ENCODE results near the gene MCF2L2. TPM values are rescaled to one million over a fixed set of nuclear protein-coding genes. Genes with fewer than 3 reads are reported as not detected.
A peak's percentile ranks its signal among the peaks of the same experiment; 100 is the strongest.

MCF2L2 gene
- total and polyA plus RNA-seq, 7 donors = 0.17 to 2.7 (median 0.57) TPM

DNA sequence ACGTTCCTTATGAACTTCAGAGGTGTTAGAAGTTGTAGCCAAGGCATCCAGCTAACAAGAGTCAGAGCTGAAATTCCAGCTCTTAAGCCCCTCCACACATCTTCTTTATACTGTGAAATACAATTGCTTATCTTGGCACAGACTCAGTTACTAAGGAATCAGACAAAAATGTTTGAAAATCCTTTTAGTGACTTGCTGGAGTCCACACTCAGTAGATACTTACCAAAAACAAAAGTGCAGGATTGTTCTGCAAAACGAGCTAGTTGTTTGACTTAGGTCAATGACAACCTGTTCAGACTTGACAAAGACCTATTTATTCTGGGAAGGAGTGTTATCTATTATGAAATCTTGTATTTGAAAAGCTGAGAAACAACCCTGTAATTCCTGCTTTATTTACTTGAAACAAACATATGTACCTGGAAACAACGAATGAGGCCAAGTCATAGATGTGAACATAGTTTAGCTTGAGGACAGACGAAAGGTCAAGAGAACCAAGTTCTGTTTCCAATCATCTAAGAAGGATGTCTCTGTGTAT lies 136.9 kb downstream of the MCF2L2 start:
- WGBS, 3 donors = 47 to 58% (median 53%) methylated on average over 4 of the region's 4 CpGs
- peak overlapping the region; percentile 94 for H3K27ac ChIP-seq
- H3K4me1 ChIP-seq = peaks cover 26% of the 10 kb centered on the region
- intact Hi-C loops (cut with DNase I) = loop anchor here in 1 of 2 donors (10.0 kb wide), 1 partner anchor 343 kb away; the partner anchor contains the start of gene KLHL24
- peaks cover 0 to 17% of the 10 kb centered on the region in 2 donors for H3K36me3 ChIP-seq (ENCODE audit: insufficient read depth in 1 of 2, low read depth in 1 of 2)
- H3K4me3 ChIP-seq = peak overlapping the region; percentile 73
- DNase-seq (no peak), ATAC-seq (no peak)
- TF ChIP-seq, protein P1, sequence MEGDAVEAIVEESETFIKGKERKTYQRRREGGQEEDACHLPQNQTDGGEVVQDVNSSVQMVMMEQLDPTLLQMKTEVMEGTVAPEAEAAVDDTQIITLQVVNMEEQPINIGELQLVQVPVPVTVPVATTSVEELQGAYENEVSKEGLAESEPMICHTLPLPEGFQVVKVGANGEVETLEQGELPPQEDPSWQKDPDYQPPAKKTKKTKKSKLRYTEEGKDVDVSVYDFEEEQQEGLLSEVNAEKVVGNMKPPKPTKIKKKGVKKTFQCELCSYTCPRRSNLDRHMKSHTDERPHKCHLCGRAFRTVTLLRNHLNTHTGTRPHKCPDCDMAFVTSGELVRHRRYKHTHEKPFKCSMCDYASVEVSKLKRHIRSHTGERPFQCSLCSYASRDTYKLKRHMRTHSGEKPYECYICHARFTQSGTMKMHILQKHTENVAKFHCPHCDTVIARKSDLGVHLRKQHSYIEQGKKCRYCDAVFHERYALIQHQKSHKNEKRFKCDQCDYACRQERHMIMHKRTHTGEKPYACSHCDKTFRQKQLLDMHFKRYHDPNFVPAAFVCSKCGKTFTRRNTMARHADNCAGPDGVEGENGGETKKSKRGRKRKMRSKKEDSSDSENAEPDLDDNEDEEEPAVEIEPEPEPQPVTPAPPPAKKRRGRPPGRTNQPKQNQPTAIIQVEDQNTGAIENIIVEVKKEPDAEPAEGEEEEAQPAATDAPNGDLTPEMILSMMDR (IDR thresholded peaks at IDR 0.05) = no peak
- no peaks in the 10 kb centered on the region for H3K9me3 ChIP-seq
- no peaks in the 10 kb centered on the region for H3K27me3 ChIP-seq (ENCODE audit: insufficient read depth in 3 of 3, low read length in 2 of 3)

DNA sequence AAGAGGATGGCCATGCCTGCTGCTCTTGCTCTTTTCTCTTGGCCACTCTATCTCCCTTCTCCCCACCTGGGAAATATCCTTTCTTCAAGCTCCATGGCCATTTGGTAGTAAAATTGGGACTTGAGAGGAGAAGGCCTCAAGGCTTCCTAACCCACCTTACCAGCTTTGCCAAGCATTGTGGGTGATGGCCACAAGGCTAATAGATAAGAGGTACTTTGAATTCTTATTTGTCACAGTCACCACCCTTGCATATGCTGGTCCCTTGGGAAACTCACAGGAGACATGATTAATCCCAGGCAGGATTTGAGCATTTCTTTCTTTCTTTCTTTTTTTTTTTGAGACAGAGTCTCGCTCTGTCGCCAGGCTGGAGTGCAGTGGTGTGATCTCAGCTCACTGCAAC lies 138.2 kb downstream of the MCF2L2 start:
- H3K4me1 ChIP-seq = peaks cover 21% of the 10 kb centered on the region
- H3K9me3 ChIP-seq = no peaks in the 10 kb centered on the region
- intact Hi-C loops (cut with DNase I) = loop anchor here in 1 of 2 donors (10.0 kb wide), 1 partner anchor 345 kb away; the partner anchor contains the start of gene KLHL24
- ATAC-seq = no peak
- no peak for DNase-seq
- peaks cover 0 to 9% of the 10 kb centered on the region in 2 donors for H3K36me3 ChIP-seq (ENCODE audit: insufficient read depth in 1 of 2, low read depth in 1 of 2)
- TF ChIP-seq, protein P1 (IDR thresholded peaks at IDR 0.05) = no peak
- 93 to 100% (median 100%) methylated on average over 2 of the region's 2 CpGs for WGBS, 3 donors
- peak overlapping the region; percentile 73 for H3K4me3 ChIP-seq
- no peaks in the 10 kb centered on the region for H3K27me3 ChIP-seq (ENCODE audit: insufficient read depth in 3 of 3, low read length in 2 of 3)
- H3K27ac ChIP-seq = peak overlapping the region; percentile 94

DNA sequence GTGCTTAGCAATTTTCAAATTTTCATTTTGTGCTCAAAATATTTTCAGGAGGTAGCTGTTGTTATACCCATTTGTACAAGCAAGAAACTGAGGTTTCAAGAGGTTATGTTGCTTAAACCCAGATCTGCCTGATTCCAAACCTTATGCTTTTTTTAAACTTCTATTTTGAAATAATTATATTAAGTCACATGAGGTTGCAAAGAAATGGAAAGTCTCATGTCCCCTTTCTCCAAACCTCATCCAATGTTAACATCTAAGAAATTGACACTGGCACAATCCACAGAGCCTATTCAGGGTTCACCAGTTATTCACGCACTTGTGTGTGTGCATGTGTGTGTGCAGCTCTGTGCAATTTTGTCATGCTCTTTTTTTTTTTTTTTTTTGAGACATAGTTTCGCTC lies 140.3 kb downstream of the MCF2L2 start:
- no peaks in the 10 kb centered on the region for H3K27me3 ChIP-seq (ENCODE audit: insufficient read depth in 3 of 3, low read length in 2 of 3)
- no peaks in the 10 kb centered on the region for H3K9me3 ChIP-seq
- peaks cover 0 to 9% of the 10 kb centered on the region in 2 donors for H3K36me3 ChIP-seq (ENCODE audit: insufficient read depth in 1 of 2, low read depth in 1 of 2)
- 27 to 56% (median 37%) methylated on average over 2 of the region's 2 CpGs for WGBS, 3 donors
- TF ChIP-seq, protein P1 (IDR thresholded peaks at IDR 0.05) = no peak
- peaks cover 24% of the 10 kb centered on the region for H3K4me1 ChIP-seq
- peak in 2 of 4 donors; percentile 0 to 3 for ATAC-seq
- no peak for DNase-seq
- intact Hi-C loops (cut with DNase I) = no loop called here
- peak overlapping the region; percentile 73 for H3K4me3 ChIP-seq
- H3K27ac ChIP-seq = peak overlapping the region; percentile 94

DNA sequence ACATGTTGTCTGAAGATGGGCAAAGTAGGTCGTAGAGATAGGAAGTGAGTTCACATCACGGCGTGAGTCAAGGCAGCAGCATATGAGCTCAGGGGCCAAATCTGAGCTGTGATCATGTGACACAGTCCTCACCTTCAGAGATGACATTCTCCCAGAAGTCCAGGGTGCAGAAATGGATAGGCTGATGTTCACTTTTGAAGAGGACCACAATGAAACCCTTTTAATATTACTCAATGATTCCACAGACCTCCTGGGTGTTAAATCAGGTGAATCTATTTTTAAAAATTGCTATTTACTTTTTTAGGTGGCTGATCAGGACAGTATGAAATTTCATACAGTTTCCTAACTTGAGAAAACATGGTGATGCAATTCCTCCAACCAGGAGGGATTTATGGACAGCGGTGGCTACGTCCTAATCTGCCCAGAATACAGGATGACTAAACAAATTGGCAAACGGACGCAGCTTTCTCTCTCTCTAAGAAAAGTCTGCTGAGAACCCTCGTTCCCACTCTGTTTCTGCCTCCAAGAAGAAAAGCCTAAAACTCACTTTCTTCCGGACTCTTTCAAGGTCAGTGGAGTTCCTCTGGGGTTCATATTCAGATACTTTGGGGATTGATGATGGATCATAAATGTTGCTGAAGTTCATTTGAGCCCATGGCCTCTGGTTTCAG lies 141.0 kb downstream of the MCF2L2 start:
- Histone ChIP-seq H3K27ac (peak overlapping the region; percentile 94), H3K27me3 (ENCODE audit: insufficient read depth in 3 of 3, low read length in 2 of 3) (no peaks in the 10 kb centered on the region), H3K9me3 (no peaks in the 10 kb centered on the region), H3K36me3 (ENCODE audit: insufficient read depth in 1 of 2, low read depth in 1 of 2) (peaks cover 0 to 9% of the 10 kb centered on the region in 2 donors), H3K4me3 (peak overlapping the region; percentile 73), H3K4me1 (peaks cover 24% of the 10 kb centered on the region)
- TF ChIP-seq, protein P1 (IDR thresholded peaks at IDR 0.05) = no peak
- intact Hi-C loops (cut with DNase I) = loop anchor here in 1 of 2 donors (2.0 kb wide), 1 partner anchor 33 kb away; no protein-coding TSS in a partner anchor
- ATAC-seq = peak; percentile 79 to 88 (median 82)
- WGBS, 3 donors = 20 to 26% (median 21%) methylated on average over 9 of the region's 9 CpGs
- DNase-seq = peak; percentile 34 to 72
